PC-3 (cell line): ENCODE measurements around the gene CELF2. TPM values are rescaled to one million over a fixed set of nuclear protein-coding genes. Genes with fewer than 3 reads are reported as not detected.

ENCODE experiments used
- ATAC-seq: fragments of 200-7000 bp; cut with Tn5 transposase; 2 replicates; pipeline ENCODE4 v1.9.1; 2020; ENCODE audit warnings: mild to moderate bottlenecking, moderate library complexity
- BruUV-seq: library from RNA; stranded (reverse); fragments of 400-500 nt; replicated peaks from 2 replicates; lab custom pipeline; 2021; lab: Mats Ljungman, UMichigan
- CTCF ChIA-PET: fragments of 300-600 bp; sonication (Branson Sonifier 250); formaldehyde crosslinking; loops from one replicate; lab custom pipeline; 2022; ENCODE audit warnings: antibody characterized with exemption; lab: Charles Lee
- POLR2A ChIA-PET: fragments of 300-600 bp; sonication (Branson Sonifier 250); formaldehyde crosslinking; loops from one replicate; lab custom pipeline; 2022; ENCODE audit warnings: antibody characterized with exemption; ENCODE audit not compliant: unreplicated experiment; lab: Charles Lee
- DNase-seq: peaks from one replicate; pipeline ENCODE4 v3.0.0-alpha.2; 2015
- H2AFZ ChIP-seq: fragments of 300-600 bp; sonication (generic); 2 replicates; pipeline ENCODE4 v1.6.0; 2016; ENCODE audit warnings: antibody characterized with exemption, low read length
- H3F3A ChIP-seq: fragments of 300-600 bp; sonication (generic); one replicate; pipeline ENCODE4 v1.6.0; 2017; ENCODE audit warnings: antibody characterized with exemption, low read length, control low read depth, mild to moderate bottlenecking; ENCODE audit not compliant: unreplicated experiment
- H3K27ac ChIP-seq: fragments of 300-600 bp; sonication (generic); 2 replicates; pipeline ENCODE4 v1.5.1; 2016; ENCODE audit warnings: mild to moderate bottlenecking, low read length
- H3K27me3 ChIP-seq: fragments of 300-600 bp; sonication (generic); 2 replicates; pipeline ENCODE4 v1.6.1; 2016; ENCODE audit warnings: low read length, mixed read lengths
- H3K36me3 ChIP-seq: fragments of 300-600 bp; sonication (generic); 2 replicates; pipeline ENCODE4 v1.6.1; 2016; ENCODE audit warnings: low read depth, mixed run types, low read length, mixed read lengths
- H3K4me1 ChIP-seq: fragments of 300-600 bp; sonication (generic); 2 replicates; pipeline ENCODE4 v1.5.1; 2016; ENCODE audit warnings: low read length; ENCODE audit not compliant: insufficient read depth
- H3K4me2 ChIP-seq: fragments of 300-600 bp; sonication (generic); 2 replicates; pipeline ENCODE4 v1.6.0; 2016; ENCODE audit warnings: low read length
- H3K4me3 ChIP-seq: fragments of 300-600 bp; sonication (generic); 2 replicates; pipeline ENCODE4 v1.5.1; 2016; ENCODE audit warnings: mild to moderate bottlenecking, low read length, mixed read lengths
- H3K79me2 ChIP-seq: fragments of 300-600 bp; sonication (generic); 2 replicates; pipeline ENCODE4 v1.6.1; 2017; ENCODE audit warnings: low read length, mixed read lengths
- H3K9ac ChIP-seq: fragments of 300-600 bp; sonication (generic); 2 replicates; pipeline ENCODE4 v1.6.0; 2016; ENCODE audit warnings: mild to moderate bottlenecking, low read length
- H3K9me2 ChIP-seq: fragments of 300-600 bp; sonication (generic); replicated peaks from 2 replicates; pipeline ENCODE4 v1.6.1; 2016; ENCODE audit warnings: mixed run types, low read length, mixed read lengths
- H3K9me3 ChIP-seq: fragments of 300-600 bp; sonication (generic); 2 replicates; pipeline ENCODE4 v1.6.1; 2016; ENCODE audit warnings: low read length, mixed read lengths
- H4K20me1 ChIP-seq: fragments of 300-600 bp; sonication (generic); 2 replicates; pipeline ENCODE4 v1.6.1; 2016; ENCODE audit warnings: low read length, mixed read lengths
- EZH2 ChIP-seq: fragments of 300-600 bp; sonication (generic); IDR thresholded peaks from one replicate; pipeline ENCODE4 v1.6.1; 2017; ENCODE audit warnings: antibody characterized with exemption, mild to moderate bottlenecking, low read length; ENCODE audit not compliant: unreplicated experiment
- EZH2phosphoT487 ChIP-seq: fragments of 300-600 bp; sonication (generic); IDR thresholded peaks from 2 replicates; pipeline ENCODE4 v1.6.1; 2018; ENCODE audit warnings: mild to moderate bottlenecking, antibody characterized with exemption, low read length, borderline replicate concordance
- intact Hi-C: fragments of 100-400 bp; cut with micrococcal nuclease; formaldehyde crosslinking; loops from 2 replicates; pipeline ENCODE4 v1.9.0; 2023
- total RNA-seq: library from RNA; depleted of rRNA; stranded (reverse); fragments of >200 nt; gene quantifications from 2 replicates; pipeline ENCODE4 v1.2.3, GENCODE V29; 2014
- TF ChIP-seq, protein P1 (sequence below): fragments of 300-600 bp; sonication (generic); conservative IDR thresholded peaks from 2 replicates; pipeline ENCODE4 v1.5.1; 2017; ENCODE audit warnings: antibody characterized with exemption, low read depth, mild to moderate bottlenecking, low read length

CELF2 gene
- total RNA-seq, 1 experiment from 2014 or later, result not detected

DNA sequence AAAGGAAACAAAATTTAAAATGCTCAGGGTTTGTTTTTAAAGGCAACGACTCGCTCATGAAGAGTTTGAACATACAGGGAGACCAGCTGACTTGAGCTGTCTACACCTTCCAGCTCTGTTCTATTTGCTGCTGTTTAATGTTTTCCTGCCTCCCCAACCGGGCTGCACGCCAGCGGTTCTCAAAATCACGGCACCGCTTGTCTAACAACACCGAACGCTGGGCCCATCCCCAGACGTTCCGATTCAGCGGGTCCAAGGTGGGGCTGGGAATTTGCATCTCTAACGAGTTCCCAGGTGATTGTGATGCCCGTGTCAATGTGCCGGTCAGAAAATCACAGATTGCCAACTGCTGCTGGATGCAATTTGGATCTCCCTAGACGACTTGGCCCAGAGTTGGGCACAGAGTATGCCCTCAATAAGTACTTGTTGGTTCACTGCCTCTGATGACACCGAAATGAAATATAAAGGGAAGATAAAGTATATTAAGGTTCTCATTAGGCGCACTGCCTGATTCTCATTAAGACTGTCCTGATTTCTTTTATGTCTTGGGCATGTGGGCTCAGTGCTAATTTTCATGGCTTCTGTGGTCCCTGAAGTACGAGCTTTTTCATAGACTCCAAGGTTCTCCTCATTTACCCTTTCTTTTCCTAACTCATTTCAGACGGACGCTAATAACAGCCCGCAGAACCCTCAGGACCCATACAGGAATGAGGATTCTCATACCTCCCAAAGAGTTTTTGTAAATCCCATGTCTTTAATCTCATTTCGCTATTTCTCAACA is 28.5 kb downstream of the CELF2 start:
- ATAC-seq, result no peak
- Histone ChIP-seq H4K20me1 (no peaks in the 10 kb centered on the region), H3F3A (no peaks in the 10 kb centered on the region), H2AFZ (no peak overlapping the region), H3K27ac (no peak overlapping the region), H3K4me3 (no peak overlapping the region), H3K79me2 (no peaks in the 10 kb centered on the region), H3K4me2 (no peak overlapping the region), H3K36me3 (no peaks in the 10 kb centered on the region), H3K9me3 (no peaks in the 10 kb centered on the region), H3K9me2 (no peaks in the 10 kb centered on the region), H3K9ac (no peak overlapping the region), H3K4me1 (no peaks in the 10 kb centered on the region), H3K27me3 (peaks cover 13% of the 10 kb centered on the region)
- TF ChIP-seq, protein P1, sequence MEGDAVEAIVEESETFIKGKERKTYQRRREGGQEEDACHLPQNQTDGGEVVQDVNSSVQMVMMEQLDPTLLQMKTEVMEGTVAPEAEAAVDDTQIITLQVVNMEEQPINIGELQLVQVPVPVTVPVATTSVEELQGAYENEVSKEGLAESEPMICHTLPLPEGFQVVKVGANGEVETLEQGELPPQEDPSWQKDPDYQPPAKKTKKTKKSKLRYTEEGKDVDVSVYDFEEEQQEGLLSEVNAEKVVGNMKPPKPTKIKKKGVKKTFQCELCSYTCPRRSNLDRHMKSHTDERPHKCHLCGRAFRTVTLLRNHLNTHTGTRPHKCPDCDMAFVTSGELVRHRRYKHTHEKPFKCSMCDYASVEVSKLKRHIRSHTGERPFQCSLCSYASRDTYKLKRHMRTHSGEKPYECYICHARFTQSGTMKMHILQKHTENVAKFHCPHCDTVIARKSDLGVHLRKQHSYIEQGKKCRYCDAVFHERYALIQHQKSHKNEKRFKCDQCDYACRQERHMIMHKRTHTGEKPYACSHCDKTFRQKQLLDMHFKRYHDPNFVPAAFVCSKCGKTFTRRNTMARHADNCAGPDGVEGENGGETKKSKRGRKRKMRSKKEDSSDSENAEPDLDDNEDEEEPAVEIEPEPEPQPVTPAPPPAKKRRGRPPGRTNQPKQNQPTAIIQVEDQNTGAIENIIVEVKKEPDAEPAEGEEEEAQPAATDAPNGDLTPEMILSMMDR, result no peak
- TF ChIP-seq EZH2 (no peak), EZH2phosphoT487 (no peak)
- no TSS peak for BruUV-seq
- no peak for DNase-seq
- POLR2A ChIA-PET, result no interaction called here
- CTCF ChIA-PET, result no interaction called here
- intact Hi-C loops, result no loop called here

DNA sequence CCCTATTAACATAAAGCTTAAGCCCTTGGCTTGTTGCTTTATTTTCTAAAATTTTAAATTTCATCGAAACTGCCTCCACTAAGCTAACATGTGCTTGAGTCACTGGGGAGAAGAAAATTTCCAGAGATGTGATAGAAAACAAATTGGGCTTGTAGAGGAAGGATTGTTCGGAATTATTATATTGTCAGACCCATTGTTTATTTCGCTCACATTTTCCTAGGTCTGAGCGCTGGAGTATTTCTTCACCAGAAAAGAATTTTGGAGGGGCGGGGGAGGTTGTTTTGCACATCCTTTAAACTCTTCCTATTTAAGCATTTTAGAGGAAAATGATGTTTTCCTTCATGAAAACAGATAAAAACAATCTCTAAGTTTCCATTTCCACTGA is 29.1 kb downstream of the CELF2 start:
- TF ChIP-seq, protein P1, result no peak
- no peak for TF ChIP-seq EZH2phosphoT487
- TF ChIP-seq EZH2, result no peak
- Histone ChIP-seq H2AFZ (no peak overlapping the region), H3K9ac (no peak overlapping the region), H3K4me1 (no peaks in the 10 kb centered on the region), H3K4me3 (no peak overlapping the region), H3K9me3 (no peaks in the 10 kb centered on the region), H3K79me2 (no peaks in the 10 kb centered on the region), H3K27me3 (peaks cover 13% of the 10 kb centered on the region), H3F3A (no peaks in the 10 kb centered on the region), H3K4me2 (no peak overlapping the region), H3K27ac (no peak overlapping the region), H4K20me1 (no peaks in the 10 kb centered on the region), H3K9me2 (no peaks in the 10 kb centered on the region), H3K36me3 (no peaks in the 10 kb centered on the region)
- DNase-seq (no peak), ATAC-seq (no peak)
- BruUV-seq, result no TSS peak
- ChIA-PET POLR2A (no interaction called here), CTCF (no interaction called here)
- intact Hi-C loops, result no loop called here

DNA sequence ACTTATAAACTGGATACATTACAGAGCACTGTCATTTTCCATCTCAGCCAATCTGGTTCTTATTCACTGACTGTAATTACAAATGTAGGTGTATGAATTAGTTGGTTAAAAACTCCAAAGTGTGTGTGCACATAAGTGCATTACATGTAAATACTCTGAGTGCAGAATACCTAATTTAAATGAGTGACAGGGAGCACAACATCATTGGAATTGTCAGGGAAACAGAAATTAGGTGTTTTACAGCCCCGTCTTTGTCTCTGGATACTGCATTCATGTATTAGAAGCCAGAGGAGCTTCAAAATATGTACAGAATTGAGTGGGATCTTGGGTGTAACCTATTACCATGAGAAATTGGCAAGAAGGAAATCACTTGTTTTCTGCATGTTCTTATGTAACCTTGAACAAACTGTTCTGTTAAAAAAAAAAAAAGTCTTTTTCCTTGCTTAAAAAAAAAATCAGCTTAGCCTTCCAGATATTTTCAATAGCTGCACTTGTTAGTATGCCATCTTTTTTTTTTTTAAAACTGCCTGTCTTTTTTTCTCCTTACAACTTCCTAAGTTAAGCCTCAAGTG is 31.1 kb downstream of the CELF2 start:
- no peaks in the 10 kb centered on the region for H3K9me2 ChIP-seq
- no peak overlapping the region for H3K9ac ChIP-seq
- H2AFZ ChIP-seq, result no peak overlapping the region
- H3K9me3 ChIP-seq, result no peaks in the 10 kb centered on the region
- BruUV-seq, result no TSS peak
- H3K36me3 ChIP-seq, result no peaks in the 10 kb centered on the region
- no peak overlapping the region for H3K4me2 ChIP-seq
- no peak for TF ChIP-seq EZH2phosphoT487
- ChIA-PET POLR2A (no interaction called here), CTCF (no interaction called here)
- DNase-seq, result no peak
- ATAC-seq, result no peak
- H3K79me2 ChIP-seq, result no peaks in the 10 kb centered on the region
- no peaks in the 10 kb centered on the region for H3K4me1 ChIP-seq
- H3F3A ChIP-seq, result no peaks in the 10 kb centered on the region
- H3K4me3 ChIP-seq, result no peak overlapping the region
- intact Hi-C loops, result no loop called here
- no peak overlapping the region for H3K27ac ChIP-seq
- no peaks in the 10 kb centered on the region for H4K20me1 ChIP-seq
- H3K27me3 ChIP-seq, result peaks cover 13% of the 10 kb centered on the region
